ENCODE measurements around the gene ANKRD34B. TPM values are rescaled to one million over a fixed set of nuclear protein-coding genes. Genes with fewer than 3 reads are reported as not detected.

ANKRD34B gene
- total RNA-seq, 1 experiment from 2014 or later: 0.10 TPM

DNA sequence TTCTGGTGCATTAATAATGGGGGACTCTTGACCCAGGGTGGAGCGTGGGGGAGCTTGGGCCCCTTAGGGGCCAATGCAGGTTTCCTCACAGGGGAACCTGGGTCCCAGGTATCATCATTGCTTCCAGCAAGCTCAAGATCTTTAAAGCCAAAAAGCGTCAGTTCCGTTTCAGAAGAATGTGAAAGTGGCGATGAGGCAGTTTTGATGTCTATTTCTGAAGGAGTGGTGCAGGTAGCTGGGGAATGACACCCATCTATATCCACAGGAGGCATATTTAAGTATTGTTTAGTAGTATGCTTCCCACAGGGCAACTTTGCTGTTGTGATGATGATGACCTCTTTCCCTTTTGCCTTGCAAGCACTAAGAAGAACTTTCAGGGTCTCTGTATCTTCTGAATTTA lies 10.8 kb downstream of the ANKRD34B start:
- POLR2A ChIA-PET: no interaction called here
- ATAC-seq (no peak), DNase-seq (ENCODE audit: low read depth, low spot score) (no peak)
- Histone ChIP-seq H3K9me3 (ENCODE audit: control insufficient read depth, insufficient read depth, low read depth, low read length) (no peaks in the 10 kb centered on the region), H3K4me1 (ENCODE audit: control insufficient read depth, insufficient read depth, low read length) (no peaks in the 10 kb centered on the region), H3K27me3 (ENCODE audit: control insufficient read depth, insufficient read depth, low read length) (peaks cover 29% of the 10 kb centered on the region; the same call in 1 of the 2 replicates), H3K4me3 (ENCODE audit: low read depth in 2 of 2, low read length in 2 of 2) (no peak overlapping the region), H3K36me3 (ENCODE audit: control insufficient read depth, insufficient read depth, low read length) (no peaks in the 10 kb centered on the region), H3K27ac (ENCODE audit: low read length) (no peak overlapping the region)
- CTCF ChIA-PET: no interaction called here
- BruUV-seq (replicated peaks): no TSS peak
- TF ChIP-seq, protein P1, sequence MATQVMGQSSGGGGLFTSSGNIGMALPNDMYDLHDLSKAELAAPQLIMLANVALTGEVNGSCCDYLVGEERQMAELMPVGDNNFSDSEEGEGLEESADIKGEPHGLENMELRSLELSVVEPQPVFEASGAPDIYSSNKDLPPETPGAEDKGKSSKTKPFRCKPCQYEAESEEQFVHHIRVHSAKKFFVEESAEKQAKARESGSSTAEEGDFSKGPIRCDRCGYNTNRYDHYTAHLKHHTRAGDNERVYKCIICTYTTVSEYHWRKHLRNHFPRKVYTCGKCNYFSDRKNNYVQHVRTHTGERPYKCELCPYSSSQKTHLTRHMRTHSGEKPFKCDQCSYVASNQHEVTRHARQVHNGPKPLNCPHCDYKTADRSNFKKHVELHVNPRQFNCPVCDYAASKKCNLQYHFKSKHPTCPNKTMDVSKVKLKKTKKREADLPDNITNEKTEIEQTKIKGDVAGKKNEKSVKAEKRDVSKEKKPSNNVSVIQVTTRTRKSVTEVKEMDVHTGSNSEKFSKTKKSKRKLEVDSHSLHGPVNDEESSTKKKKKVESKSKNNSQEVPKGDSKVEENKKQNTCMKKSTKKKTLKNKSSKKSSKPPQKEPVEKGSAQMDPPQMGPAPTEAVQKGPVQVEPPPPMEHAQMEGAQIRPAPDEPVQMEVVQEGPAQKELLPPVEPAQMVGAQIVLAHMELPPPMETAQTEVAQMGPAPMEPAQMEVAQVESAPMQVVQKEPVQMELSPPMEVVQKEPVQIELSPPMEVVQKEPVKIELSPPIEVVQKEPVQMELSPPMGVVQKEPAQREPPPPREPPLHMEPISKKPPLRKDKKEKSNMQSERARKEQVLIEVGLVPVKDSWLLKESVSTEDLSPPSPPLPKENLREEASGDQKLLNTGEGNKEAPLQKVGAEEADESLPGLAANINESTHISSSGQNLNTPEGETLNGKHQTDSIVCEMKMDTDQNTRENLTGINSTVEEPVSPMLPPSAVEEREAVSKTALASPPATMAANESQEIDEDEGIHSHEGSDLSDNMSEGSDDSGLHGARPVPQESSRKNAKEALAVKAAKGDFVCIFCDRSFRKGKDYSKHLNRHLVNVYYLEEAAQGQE (IDR thresholded peaks at IDR 0.05; ENCODE audit: insufficient read depth in 1 of 2, low read depth in 2 of 2, low read length in 1 of 2): no peak
- TF ChIP-seq TCF7L2 (IDR thresholded peaks at IDR 0.05; ENCODE audit: low read depth, low read length) (no peak), POLR2AphosphoS5 (IDR thresholded peaks at IDR 0.05; ENCODE audit: low read depth, low read length) (no peak)
- TF ChIP-seq, protein P2, sequence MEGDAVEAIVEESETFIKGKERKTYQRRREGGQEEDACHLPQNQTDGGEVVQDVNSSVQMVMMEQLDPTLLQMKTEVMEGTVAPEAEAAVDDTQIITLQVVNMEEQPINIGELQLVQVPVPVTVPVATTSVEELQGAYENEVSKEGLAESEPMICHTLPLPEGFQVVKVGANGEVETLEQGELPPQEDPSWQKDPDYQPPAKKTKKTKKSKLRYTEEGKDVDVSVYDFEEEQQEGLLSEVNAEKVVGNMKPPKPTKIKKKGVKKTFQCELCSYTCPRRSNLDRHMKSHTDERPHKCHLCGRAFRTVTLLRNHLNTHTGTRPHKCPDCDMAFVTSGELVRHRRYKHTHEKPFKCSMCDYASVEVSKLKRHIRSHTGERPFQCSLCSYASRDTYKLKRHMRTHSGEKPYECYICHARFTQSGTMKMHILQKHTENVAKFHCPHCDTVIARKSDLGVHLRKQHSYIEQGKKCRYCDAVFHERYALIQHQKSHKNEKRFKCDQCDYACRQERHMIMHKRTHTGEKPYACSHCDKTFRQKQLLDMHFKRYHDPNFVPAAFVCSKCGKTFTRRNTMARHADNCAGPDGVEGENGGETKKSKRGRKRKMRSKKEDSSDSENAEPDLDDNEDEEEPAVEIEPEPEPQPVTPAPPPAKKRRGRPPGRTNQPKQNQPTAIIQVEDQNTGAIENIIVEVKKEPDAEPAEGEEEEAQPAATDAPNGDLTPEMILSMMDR (IDR thresholded peaks at IDR 0.05): no peak
- in situ Hi-C loops (cut with HindIII; ENCODE audit: low pct_unique_long_range_greater_than_20kb, low sequenced_read_pairs) (no loop called here), intact Hi-C loops (cut with micrococcal nuclease; ENCODE audit: unreplicated experiment) (no loop called here)

DNA sequence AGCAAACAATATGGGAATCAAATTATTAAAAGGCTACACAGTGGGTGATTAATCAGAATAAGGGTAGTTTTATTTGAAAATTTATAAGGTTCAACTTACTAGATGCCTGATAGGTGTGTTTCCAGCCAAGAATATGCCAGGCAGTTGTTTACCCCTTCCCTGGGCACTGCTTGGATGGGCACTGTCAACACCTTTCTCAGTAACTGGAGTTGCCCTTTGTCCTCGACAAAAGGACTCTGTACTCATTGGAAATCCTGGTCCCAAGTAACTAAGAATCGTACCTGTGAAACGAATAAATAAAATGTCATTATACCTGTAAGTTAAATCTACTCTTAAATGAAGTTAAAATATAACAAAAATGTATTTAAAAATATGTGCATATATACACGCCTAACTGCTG lies 15.0 kb downstream of the ANKRD34B start:
- CTCF ChIA-PET: interaction anchor here (0.5 kb wide), 1 partner anchor 99 kb away, joined by 4 read pairs; the partner anchor contains the start of genes DHFR and MSH3
- TF ChIP-seq TCF7L2 (IDR thresholded peaks at IDR 0.05; ENCODE audit: low read depth, low read length): no peak
- no peak for TF ChIP-seq SIN3A (IDR thresholded peaks at IDR 0.05; ENCODE audit: borderline replicate concordance, insufficient read depth, low read depth, low read length)
- TF ChIP-seq, protein P1 (IDR thresholded peaks at IDR 0.05; ENCODE audit: insufficient read depth in 1 of 2, low read depth in 2 of 2, low read length in 1 of 2): no peak
- TF ChIP-seq, protein P2 (IDR thresholded peaks at IDR 0.05): no peak
- TF ChIP-seq POLR2AphosphoS5 (IDR thresholded peaks at IDR 0.05; ENCODE audit: low read depth, low read length): no peak
- H3K27me3 ChIP-seq (ENCODE audit: control insufficient read depth, insufficient read depth, low read length): peaks cover 19% of the 10 kb centered on the region; the same call in 1 of the 2 replicates
- intact Hi-C loops (cut with micrococcal nuclease; ENCODE audit: unreplicated experiment) (no loop called here), in situ Hi-C loops (cut with HindIII; ENCODE audit: low pct_unique_long_range_greater_than_20kb, low sequenced_read_pairs) (no loop called here)
- DNase-seq (ENCODE audit: low read depth, low spot score): no peak
- no peaks in the 10 kb centered on the region for H3K9me3 ChIP-seq (ENCODE audit: control insufficient read depth, insufficient read depth, low read depth, low read length)
- POLR2A ChIA-PET: no interaction called here
- no peaks in the 10 kb centered on the region for H3K4me1 ChIP-seq (ENCODE audit: control insufficient read depth, insufficient read depth, low read length)
- no peak overlapping the region for H3K4me3 ChIP-seq (ENCODE audit: low read depth in 2 of 2, low read length in 2 of 2)
- no TSS peak for BruUV-seq (replicated peaks)
- no peak overlapping the region for H3K27ac ChIP-seq (ENCODE audit: low read length)
- no peak for ATAC-seq
- no peaks in the 10 kb centered on the region for H3K36me3 ChIP-seq (ENCODE audit: control insufficient read depth, insufficient read depth, low read length)

All from Panc1 (cell line).